HCT116 (cell line): ENCODE measurements around the gene FGF22.

ENCODE experiments used
- EGR1 ChIP-seq: IDR thresholded peaks from 2 replicates; pipeline ENCODE4 v1.6.1; 2012; ENCODE audit warnings: low read depth
- EZH2 ChIP-seq: fragments of 200-600 bp; sonication (generic); IDR thresholded peaks from 2 replicates; pipeline ENCODE4 v1.6.1; 2017; ENCODE audit warnings: antibody characterized with exemption, mixed run types
- EZH2phosphoT487 ChIP-seq: fragments of 200-600 bp; IDR thresholded peaks from 2 replicates; pipeline ENCODE4 v1.6.1; 2018; ENCODE audit warnings: antibody characterized with exemption, borderline replicate concordance
- JUND ChIP-seq: IDR thresholded peaks from 2 replicates; pipeline ENCODE4 v1.6.1; 2012
- MAX ChIP-seq: IDR thresholded peaks from 2 replicates; pipeline ENCODE4 v1.6.1; 2012
- POLR2A ChIP-seq: IDR thresholded peaks from 2 replicates; pipeline ENCODE4 v1.7.0; 2011; ENCODE audit warnings: borderline replicate concordance; ENCODE audit not compliant: insufficient read depth, insufficient read length; ENCODE audit errors: extremely low read depth
- POLR2AphosphoS5 ChIP-seq: IDR thresholded peaks from 2 replicates; pipeline ENCODE4 v1.6.1; 2011; ENCODE audit warnings: mild to moderate bottlenecking, low read depth, low read length, moderate library complexity
- REST ChIP-seq: IDR thresholded peaks from 2 replicates; pipeline ENCODE4 v1.6.1; 2012; ENCODE audit warnings: low read depth
- SP1 ChIP-seq: IDR thresholded peaks from 2 replicates; pipeline ENCODE4 v1.6.1; 2012; ENCODE audit warnings: low read depth
- TCF7L2 ChIP-seq: IDR thresholded peaks from 2 replicates; pipeline ENCODE4 v1.7.0; 2011; ENCODE audit warnings: borderline replicate concordance, inconsistent platforms; ENCODE audit not compliant: insufficient read depth, insufficient read length; ENCODE audit errors: extremely low read depth
- ZBTB33 ChIP-seq: IDR thresholded peaks from 2 replicates; pipeline ENCODE4 v1.6.1; 2011; ENCODE audit warnings: mild to moderate bottlenecking, low read length, moderate library complexity; ENCODE audit not compliant: insufficient replicate concordance; ENCODE audit errors: extremely low read depth
- ZNF274 ChIP-seq: fragments of 200-500 bp; sonication (Bioruptor generic); IDR thresholded peaks from 2 replicates; pipeline ENCODE4 v1.6.1; 2014; ENCODE audit warnings: mild to moderate bottlenecking, low read depth, low read length, inconsistent platforms
- TF ChIP-seq, protein P1 (sequence below), 3 experiments: fragments of 200-600 bp in 1 of 3; sonication (generic) in 1 of 3; IDR thresholded peaks in 2 of 3; conservative IDR thresholded peaks in 1 of 3; 2 replicates each; pipeline ENCODE4 v1.5.1; 2012 to 2017; ENCODE audit warnings: low read depth in 2 of 3, low read length in 2 of 3, antibody characterized with exemption in 1 of 3, borderline replicate concordance in 1 of 3, control low read depth in 1 of 3, mild to moderate bottlenecking in 1 of 3, mixed read lengths in 1 of 3, mixed run types in 1 of 3, moderate library complexity in 1 of 3; ENCODE audit not compliant: insufficient read depth in 1 of 3

- TF ChIP-seq POLR2A, result no peak
- TF ChIP-seq, protein P1, sequence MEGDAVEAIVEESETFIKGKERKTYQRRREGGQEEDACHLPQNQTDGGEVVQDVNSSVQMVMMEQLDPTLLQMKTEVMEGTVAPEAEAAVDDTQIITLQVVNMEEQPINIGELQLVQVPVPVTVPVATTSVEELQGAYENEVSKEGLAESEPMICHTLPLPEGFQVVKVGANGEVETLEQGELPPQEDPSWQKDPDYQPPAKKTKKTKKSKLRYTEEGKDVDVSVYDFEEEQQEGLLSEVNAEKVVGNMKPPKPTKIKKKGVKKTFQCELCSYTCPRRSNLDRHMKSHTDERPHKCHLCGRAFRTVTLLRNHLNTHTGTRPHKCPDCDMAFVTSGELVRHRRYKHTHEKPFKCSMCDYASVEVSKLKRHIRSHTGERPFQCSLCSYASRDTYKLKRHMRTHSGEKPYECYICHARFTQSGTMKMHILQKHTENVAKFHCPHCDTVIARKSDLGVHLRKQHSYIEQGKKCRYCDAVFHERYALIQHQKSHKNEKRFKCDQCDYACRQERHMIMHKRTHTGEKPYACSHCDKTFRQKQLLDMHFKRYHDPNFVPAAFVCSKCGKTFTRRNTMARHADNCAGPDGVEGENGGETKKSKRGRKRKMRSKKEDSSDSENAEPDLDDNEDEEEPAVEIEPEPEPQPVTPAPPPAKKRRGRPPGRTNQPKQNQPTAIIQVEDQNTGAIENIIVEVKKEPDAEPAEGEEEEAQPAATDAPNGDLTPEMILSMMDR (IDR thresholded peaks at IDR 0.05 in 2 of 3, conservative IDR thresholded peaks at IDR 0.05 in 1 of 3; ENCODE audit: borderline replicate concordance in 1 of 3, insufficient read depth in 1 of 3, low read depth in 2 of 3, low read length in 2 of 3), result no peak
- TF ChIP-seq POLR2AphosphoS5, result no peak
- TF ChIP-seq EZH2, result no peak
- no peak for TF ChIP-seq MAX
- TF ChIP-seq EZH2phosphoT487, result no peak
- TF ChIP-seq REST, result no peak
- no peak for TF ChIP-seq SP1
- no peak for TF ChIP-seq ZNF274
- TF ChIP-seq ZBTB33, result no peak
- no peak for TF ChIP-seq EGR1
- no peak for TF ChIP-seq TCF7L2
- no peak for TF ChIP-seq JUND
These were observed 37.9 kb upstream of the FGF22 start for GRCh38 chr19:601790-602189.
